ENCODE data around the gene UMODL1. TPM values are rescaled to one million over a fixed set of nuclear protein-coding genes. Genes with fewer than 3 reads are reported as not detected.

UMODL1 gene
- total RNA-seq, 1 donor from 2014 or later = not detected

GRCh38 chr21:42095581-42095980, 24.5 kb downstream of the UMODL1 start:
- H3K79me2 ChIP-seq (ENCODE audit: low read depth) = no peaks in the 10 kb centered on the region
- H3F3A ChIP-seq (ENCODE audit: low read depth) = no peaks in the 10 kb centered on the region
- DNase-seq (ENCODE audit: low spot score) = no peak
- H3K27me3 Mint-ChIP-seq (ENCODE audit: insufficient read depth, low read depth) = peaks cover 13% of the 10 kb centered on the region
- peaks cover 11% of the 10 kb centered on the region for H3K9me3 Mint-ChIP-seq
- H3K27ac ChIP-seq = no peak overlapping the region
- no peak overlapping the region for H3K4me3 Mint-ChIP-seq
- no peaks in the 10 kb centered on the region for H4K20me1 ChIP-seq (ENCODE audit: low read depth)
- peaks cover 15% of the 10 kb centered on the region for H3K4me1 Mint-ChIP-seq
- no peaks in the 10 kb centered on the region for H3K36me3 ChIP-seq
- no peak overlapping the region for H2AFZ ChIP-seq (replicated peaks)
- peaks cover 4% of the 10 kb centered on the region for H3K36me3 Mint-ChIP-seq
- no peak overlapping the region for H3K9ac ChIP-seq
- no peak overlapping the region for H3K4me3 ChIP-seq
- no peaks in the 10 kb centered on the region for H3K4me1 ChIP-seq
- peaks cover 10% of the 10 kb centered on the region for H3K27me3 ChIP-seq
- TF ChIP-seq, protein P1, sequence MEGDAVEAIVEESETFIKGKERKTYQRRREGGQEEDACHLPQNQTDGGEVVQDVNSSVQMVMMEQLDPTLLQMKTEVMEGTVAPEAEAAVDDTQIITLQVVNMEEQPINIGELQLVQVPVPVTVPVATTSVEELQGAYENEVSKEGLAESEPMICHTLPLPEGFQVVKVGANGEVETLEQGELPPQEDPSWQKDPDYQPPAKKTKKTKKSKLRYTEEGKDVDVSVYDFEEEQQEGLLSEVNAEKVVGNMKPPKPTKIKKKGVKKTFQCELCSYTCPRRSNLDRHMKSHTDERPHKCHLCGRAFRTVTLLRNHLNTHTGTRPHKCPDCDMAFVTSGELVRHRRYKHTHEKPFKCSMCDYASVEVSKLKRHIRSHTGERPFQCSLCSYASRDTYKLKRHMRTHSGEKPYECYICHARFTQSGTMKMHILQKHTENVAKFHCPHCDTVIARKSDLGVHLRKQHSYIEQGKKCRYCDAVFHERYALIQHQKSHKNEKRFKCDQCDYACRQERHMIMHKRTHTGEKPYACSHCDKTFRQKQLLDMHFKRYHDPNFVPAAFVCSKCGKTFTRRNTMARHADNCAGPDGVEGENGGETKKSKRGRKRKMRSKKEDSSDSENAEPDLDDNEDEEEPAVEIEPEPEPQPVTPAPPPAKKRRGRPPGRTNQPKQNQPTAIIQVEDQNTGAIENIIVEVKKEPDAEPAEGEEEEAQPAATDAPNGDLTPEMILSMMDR (IDR thresholded peaks at IDR 0.05) = no peak
- TF ChIP-seq EZH2phosphoT487 (IDR thresholded peaks at IDR 0.05) = no peak
- no peak for TF ChIP-seq EZH2 (IDR thresholded peaks at IDR 0.05)
- peaks cover 4% of the 10 kb centered on the region for H3K9me3 ChIP-seq (ENCODE audit: low read depth)
- no peak overlapping the region for H3K4me2 ChIP-seq
- H3K27ac Mint-ChIP-seq = no peak overlapping the region

DNA sequence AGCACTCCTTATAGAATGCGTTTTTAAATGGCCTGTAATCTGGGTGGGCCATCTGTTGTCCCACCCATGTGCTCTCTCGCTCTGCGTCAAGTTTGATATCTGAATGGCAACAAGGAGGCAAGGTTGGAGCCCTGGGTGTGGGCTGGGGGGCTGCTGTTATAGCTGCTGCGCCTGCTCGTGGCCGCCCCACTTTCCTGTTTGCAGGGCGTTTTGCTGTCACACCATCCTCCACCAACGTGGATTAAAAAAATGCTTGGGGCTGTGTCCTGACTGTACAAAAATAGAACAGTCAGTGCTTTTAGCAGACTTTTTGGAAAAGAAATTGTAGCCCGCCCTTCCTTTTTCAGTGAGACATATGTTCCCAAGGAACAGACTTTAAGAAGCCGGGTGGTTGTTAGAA, 25.4 kb downstream of the UMODL1 start:
- Histone ChIP-seq H3K9ac (no peak overlapping the region), H3K4me3 (no peak overlapping the region), H3K4me2 (no peak overlapping the region), H3K27me3 (peaks cover 6% of the 10 kb centered on the region), H3K79me2 (ENCODE audit: low read depth) (no peaks in the 10 kb centered on the region), H3K9me3 (ENCODE audit: low read depth) (peaks cover 4% of the 10 kb centered on the region), H3K27ac (no peak overlapping the region), H3K4me1 (no peaks in the 10 kb centered on the region), H3F3A (ENCODE audit: low read depth) (no peaks in the 10 kb centered on the region), H2AFZ (replicated peaks) (no peak overlapping the region), H4K20me1 (ENCODE audit: low read depth) (no peaks in the 10 kb centered on the region), H3K36me3 (no peaks in the 10 kb centered on the region)
- peaks cover 15% of the 10 kb centered on the region for H3K4me1 Mint-ChIP-seq
- H3K4me3 Mint-ChIP-seq = no peak overlapping the region
- TF ChIP-seq EZH2 (IDR thresholded peaks at IDR 0.05) (no peak), EZH2phosphoT487 (IDR thresholded peaks at IDR 0.05) (no peak)
- TF ChIP-seq, protein P1 (IDR thresholded peaks at IDR 0.05) = no peak
- H3K9me3 Mint-ChIP-seq = peaks cover 11% of the 10 kb centered on the region
- no peak for DNase-seq (ENCODE audit: low spot score)
- no peak overlapping the region for H3K27ac Mint-ChIP-seq
- H3K27me3 Mint-ChIP-seq (ENCODE audit: insufficient read depth, low read depth) = peaks cover 8% of the 10 kb centered on the region
- H3K36me3 Mint-ChIP-seq = peaks cover 4% of the 10 kb centered on the region

- H3K9ac ChIP-seq = no peak overlapping the region
- H3K4me2 ChIP-seq = no peak overlapping the region
- no peak overlapping the region for H2AFZ ChIP-seq (replicated peaks)
Observed at GRCh38 chr21:42097274-42097673, 26.2 kb downstream of the UMODL1 start.

More at GRCh38 chr21:42097274-42097673, 26.2 kb downstream of the UMODL1 start:
- peaks cover 11% of the 10 kb centered on the region for H3K9me3 Mint-ChIP-seq
- H3K36me3 Mint-ChIP-seq = peaks cover 4% of the 10 kb centered on the region
- H3K4me3 Mint-ChIP-seq = no peak overlapping the region
- Histone ChIP-seq H3K4me3 (no peak overlapping the region), H3K9me3 (ENCODE audit: low read depth) (peaks cover 4% of the 10 kb centered on the region), H3K27ac (no peak overlapping the region), H3K27me3 (peaks cover 2% of the 10 kb centered on the region), H3K79me2 (ENCODE audit: low read depth) (no peaks in the 10 kb centered on the region), H3K4me1 (no peaks in the 10 kb centered on the region), H3K36me3 (no peaks in the 10 kb centered on the region), H3F3A (ENCODE audit: low read depth) (no peaks in the 10 kb centered on the region), H4K20me1 (ENCODE audit: low read depth) (no peaks in the 10 kb centered on the region)
- peaks cover 14% of the 10 kb centered on the region for H3K4me1 Mint-ChIP-seq
- DNase-seq (ENCODE audit: low spot score) = no peak
- TF ChIP-seq, protein P1 (IDR thresholded peaks at IDR 0.05) = no peak
- TF ChIP-seq EZH2 (IDR thresholded peaks at IDR 0.05) (no peak), EZH2phosphoT487 (IDR thresholded peaks at IDR 0.05) (no peak)
- peaks cover 8% of the 10 kb centered on the region for H3K27me3 Mint-ChIP-seq (ENCODE audit: insufficient read depth, low read depth)
- peak overlapping the region; percentile 77 for H3K27ac Mint-ChIP-seq
